Left lung (tissue), 10 donors: Measurements from ENCODE around the gene NAV2. TPM values are rescaled to one million over a fixed set of nuclear protein-coding genes. Genes with fewer than 3 reads are reported as not detected.

ENCODE experiments used
- ATAC-seq: fragments of 200-7000 bp; cut with Tn5 transposase; one replicate; pipeline ENCODE4 v1.9.1; 2020; ENCODE audit warnings: moderate library complexity
- DNase-seq, 4 donors: peaks; one replicate each; pipeline ENCODE4 v3.0.0-alpha.2; 2013 to 2020
- H3K27ac ChIP-seq, 2 donors: fragments of 200-600 bp; sonication (generic) in 1 of 2; one replicate each; pipeline versions ENCODE4 v1.5.0 to v1.8.0; 2020 to 2021
- H3K27me3 ChIP-seq, 2 donors: fragments of 200-600 bp; sonication (generic) in 1 of 2; one replicate each; pipeline versions ENCODE4 v1.5.0 to v1.8.0; 2020 to 2021
- H3K36me3 ChIP-seq, 2 donors: fragments of 200-600 bp; sonication (generic) in 1 of 2; one replicate each; pipeline versions ENCODE4 v1.5.0 to v1.8.0; 2020 to 2021
- H3K4me1 ChIP-seq, 2 donors: fragments of 200-600 bp; one replicate each; pipeline ENCODE4 v1.8.0; 2021
- H3K4me3 ChIP-seq, 2 donors: fragments of 200-600 bp; sonication (generic) in 1 of 2; one replicate each; pipeline versions ENCODE4 v1.5.0 to v1.8.0; 2020 to 2021; ENCODE audit warnings: mild to moderate bottlenecking in 1 of 2
- H3K9me3 ChIP-seq, 2 donors: fragments of 200-600 bp; sonication (generic) in 1 of 2; one replicate each; pipeline versions ENCODE4 v1.5.0 to v1.8.0; 2020 to 2021
- CTCF ChIP-seq, 2 donors: fragments of 200-600 bp; sonication (generic) in 1 of 2; IDR thresholded peaks; one replicate each; pipeline versions ENCODE4 v1.5.0 to v1.8.0; 2021; ENCODE audit warnings: antibody characterized with exemption in 2 of 2
- intact Hi-C, 2 donors: fragments of 100-400 bp; cut with DNase I; formaldehyde crosslinking; loops; one replicate each; pipeline versions ENCODE4 v1.11.2 to v1.14.2; 2022
- polyA plus RNA-seq, 6 donors: library from polyadenylated mRNA; unstranded; fragments of 120-200 nt; gene quantifications; one replicate each; pipeline ENCODE4 v1.2.1, GENCODE V29; 2013; ENCODE audit not compliant: insufficient read length in 6 of 6
- total RNA-seq, 2 donors: library from RNA; stranded (reverse); fragmentation: NEBNext Ultra II Directional; extraction: Animal tissue kit (Norgen Biotek cat#: 25700); gene quantifications; one replicate each; pipeline ENCODE4 v1.2.1, GENCODE V29; 2021
- donor health status: DM: no; HTN: yes; CAD: no.
- donor health status: DM: no; HTN: no; CAD: no.

The NAV2 gene
- total and polyA plus RNA-seq, 8 donors: 18.0 to 59.9 (median 23.1) TPM

GRCh38 chr11:19968860-19969259, 256.2 kb downstream of the NAV2 start:
- no peak for ATAC-seq
- DNase-seq: no peak
- H3K36me3 ChIP-seq: peaks cover 0 to 4% of the 10 kb centered on the region in 2 donors
- intact Hi-C loops: no loop called here
- no peak overlapping the region for H3K27ac ChIP-seq
- no peaks in the 10 kb centered on the region for H3K27me3 ChIP-seq
- H3K4me1 ChIP-seq: no peaks in the 10 kb centered on the region
- H3K4me3 ChIP-seq: no peak overlapping the region
- no peaks in the 10 kb centered on the region for H3K9me3 ChIP-seq
- no peak for TF ChIP-seq CTCF (IDR thresholded peaks at IDR 0.05)

GRCh38 chr11:19970944-19971343, 258.3 kb downstream of the NAV2 start:
- no peak overlapping the region for H3K27ac ChIP-seq
- H3K36me3 ChIP-seq: peaks cover 0 to 4% of the 10 kb centered on the region in 2 donors
- no peaks in the 10 kb centered on the region for H3K9me3 ChIP-seq
- intact Hi-C loops: no loop called here
- TF ChIP-seq CTCF (IDR thresholded peaks at IDR 0.05): no peak
- no peak for DNase-seq
- H3K4me1 ChIP-seq: no peaks in the 10 kb centered on the region
- no peaks in the 10 kb centered on the region for H3K27me3 ChIP-seq
- no peak for ATAC-seq
- no peak overlapping the region for H3K4me3 ChIP-seq

- no peaks in the 10 kb centered on the region for H3K4me1 ChIP-seq
- H3K4me3 ChIP-seq: no peak overlapping the region
- H3K36me3 ChIP-seq: no peaks in the 10 kb centered on the region
- H3K27me3 ChIP-seq: no peaks in the 10 kb centered on the region
- TF ChIP-seq CTCF (IDR thresholded peaks at IDR 0.05): no peak
- H3K27ac ChIP-seq: no peak overlapping the region
- intact Hi-C loops: no loop called here
- DNase-seq (no peak), ATAC-seq (no peak)
- no peaks in the 10 kb centered on the region for H3K9me3 ChIP-seq
Measured at GRCh38 chr11:19972091-19972490, 259.5 kb downstream of the NAV2 start.

GRCh38 chr11:19972651-19973050, 260.0 kb downstream of the NAV2 start:
- Histone ChIP-seq H3K27me3 (no peaks in the 10 kb centered on the region), H3K36me3 (no peaks in the 10 kb centered on the region), H3K9me3 (no peaks in the 10 kb centered on the region), H3K4me1 (no peaks in the 10 kb centered on the region), H3K27ac (no peak overlapping the region), H3K4me3 (no peak overlapping the region)
- intact Hi-C loops: no loop called here
- no peak for DNase-seq
- no peak for TF ChIP-seq CTCF (IDR thresholded peaks at IDR 0.05)
- ATAC-seq: no peak

- DNase-seq: no peak
- Histone ChIP-seq H3K27me3 (no peaks in the 10 kb centered on the region), H3K4me3 (no peak overlapping the region), H3K27ac (no peak overlapping the region), H3K36me3 (no peaks in the 10 kb centered on the region), H3K4me1 (no peaks in the 10 kb centered on the region), H3K9me3 (no peaks in the 10 kb centered on the region)
- ATAC-seq: no peak
- intact Hi-C loops: no loop called here
- no peak for TF ChIP-seq CTCF (IDR thresholded peaks at IDR 0.05)
Measured at GRCh38 chr11:19973136-19973635, 260.5 kb downstream of the NAV2 start.
